Skeletal muscle satellite cell (primary cell): ENCODE data around the gene GPR146.

Experiments
- H3K27me3 ChIP-seq: 2 replicates; pipeline ENCODE4 v1.7.0; 2013; ENCODE audit warnings: low read length; ENCODE audit not compliant: control insufficient read depth, insufficient read depth
- H3K36me3 ChIP-seq: 2 replicates; pipeline ENCODE4 v1.7.0; 2013; ENCODE audit warnings: mild to moderate bottlenecking, control low read depth, low read length; ENCODE audit not compliant: insufficient read depth
- H3K4me1 ChIP-seq: 2 replicates; pipeline ENCODE4 v1.7.0; 2013; ENCODE audit warnings: low read length; ENCODE audit not compliant: control insufficient read depth, insufficient read depth
- H3K4me2 ChIP-seq: 2 replicates; pipeline ENCODE4 v1.7.0; 2013; ENCODE audit warnings: mild to moderate bottlenecking, low read length
- H3K4me3 ChIP-seq: 2 replicates; pipeline ENCODE4 v1.7.0; 2013; ENCODE audit warnings: low read length
- H3K9ac ChIP-seq: 2 replicates; pipeline ENCODE4 v1.7.0; 2013; ENCODE audit warnings: mild to moderate bottlenecking, low read depth, low read length, moderate library complexity
- H3K9me3 ChIP-seq: replicated peaks from 2 replicates; pipeline ENCODE4 v1.7.0; 2013; ENCODE audit warnings: mild to moderate bottlenecking, control low read depth, low read length

Gene GPR146

GRCh38 chr7:1021931-1022330 lies 22.4 kb upstream of the GPR146 start:
- Histone ChIP-seq H3K9ac (no peak overlapping the region), H3K9me3 (no peaks in the 10 kb centered on the region), H3K27me3 (no peaks in the 10 kb centered on the region), H3K4me3 (no peak overlapping the region), H3K4me1 (peaks cover 5% of the 10 kb centered on the region), H3K36me3 (peaks cover 32% of the 10 kb centered on the region), H3K4me2 (no peak overlapping the region)

- no peaks in the 10 kb centered on the region for H3K9me3 ChIP-seq
- H3K4me1 ChIP-seq: peaks cover 9% of the 10 kb centered on the region
- H3K4me3 ChIP-seq: no peak overlapping the region
- H3K36me3 ChIP-seq: peaks cover 32% of the 10 kb centered on the region
- no peaks in the 10 kb centered on the region for H3K27me3 ChIP-seq
- H3K4me2 ChIP-seq: no peak overlapping the region
- H3K9ac ChIP-seq: no peak overlapping the region
These were observed 22.0 kb upstream of the GPR146 start for GRCh38 chr7:1022356-1022755.

GRCh38 chr7:1022801-1023465 lies 21.4 kb upstream of the GPR146 start:
- Histone ChIP-seq H3K27me3 (no peaks in the 10 kb centered on the region), H3K4me1 (peaks cover 13% of the 10 kb centered on the region), H3K36me3 (peaks cover 32% of the 10 kb centered on the region)

GRCh38 chr7:1024331-1024841 lies 20.0 kb upstream of the GPR146 start:
- H3K4me3 ChIP-seq: no peak overlapping the region
- H3K4me1 ChIP-seq: peaks cover 18% of the 10 kb centered on the region
- H3K27me3 ChIP-seq: no peaks in the 10 kb centered on the region
- no peaks in the 10 kb centered on the region for H3K9me3 ChIP-seq
- H3K36me3 ChIP-seq: peaks cover 32% of the 10 kb centered on the region
- no peak overlapping the region for H3K9ac ChIP-seq
- no peak overlapping the region for H3K4me2 ChIP-seq

More at GRCh38 chr7:1022801-1023465, 21.4 kb upstream of the GPR146 start:
- H3K9ac ChIP-seq: no peak overlapping the region
- H3K4me2 ChIP-seq: no peak overlapping the region
- no peak overlapping the region for H3K4me3 ChIP-seq
- no peaks in the 10 kb centered on the region for H3K9me3 ChIP-seq

- Histone ChIP-seq H3K4me1 (peaks cover 20% of the 10 kb centered on the region), H3K4me2 (no peak overlapping the region), H3K36me3 (peaks cover 32% of the 10 kb centered on the region), H3K27me3 (no peaks in the 10 kb centered on the region), H3K9ac (no peak overlapping the region), H3K4me3 (no peak overlapping the region), H3K9me3 (no peaks in the 10 kb centered on the region)
These were observed 19.2 kb upstream of the GPR146 start for GRCh38 chr7:1024876-1025742.

- no peak overlapping the region for H3K9ac ChIP-seq
- H3K36me3 ChIP-seq: peaks cover 29% of the 10 kb centered on the region
- no peaks in the 10 kb centered on the region for H3K27me3 ChIP-seq
- H3K9me3 ChIP-seq: no peaks in the 10 kb centered on the region
- no peak overlapping the region for H3K4me3 ChIP-seq
- H3K4me2 ChIP-seq: peak overlapping the region; percentile 98
- peaks cover 20% of the 10 kb centered on the region for H3K4me1 ChIP-seq
These were observed 18.4 kb upstream of the GPR146 start for GRCh38 chr7:1025743-1026581.

- peak overlapping the region; percentile 89 for H3K9ac ChIP-seq
- peak overlapping the region; percentile 88 for H3K4me3 ChIP-seq
- no peaks in the 10 kb centered on the region for H3K9me3 ChIP-seq
- peak overlapping the region; percentile 98 for H3K4me2 ChIP-seq
- H3K4me1 ChIP-seq: peaks cover 20% of the 10 kb centered on the region
- H3K27me3 ChIP-seq: no peaks in the 10 kb centered on the region
- peaks cover 25% of the 10 kb centered on the region for H3K36me3 ChIP-seq
These were observed 17.6 kb upstream of the GPR146 start for GRCh38 chr7:1026721-1027161.

- no peaks in the 10 kb centered on the region for H3K9me3 ChIP-seq
- peaks cover 20% of the 10 kb centered on the region for H3K4me1 ChIP-seq
- H3K9ac ChIP-seq: peak overlapping the region; percentile 89
- no peaks in the 10 kb centered on the region for H3K27me3 ChIP-seq
- H3K4me3 ChIP-seq: peak overlapping the region; percentile 88
- peak overlapping the region; percentile 98 for H3K4me2 ChIP-seq
- peaks cover 22% of the 10 kb centered on the region for H3K36me3 ChIP-seq
These were observed 16.9 kb upstream of the GPR146 start for GRCh38 chr7:1027242-1028043.

- H3K4me2 ChIP-seq: peak overlapping the region; percentile 98
- peaks cover 20% of the 10 kb centered on the region for H3K4me1 ChIP-seq
These were observed 16.1 kb upstream of the GPR146 start for GRCh38 chr7:1028044-1028770.

More at GRCh38 chr7:1028044-1028770, 16.1 kb upstream of the GPR146 start:
- Histone ChIP-seq H3K4me3 (peak overlapping the region; percentile 88), H3K9ac (peak overlapping the region; percentile 89), H3K27me3 (no peaks in the 10 kb centered on the region), H3K36me3 (peaks cover 22% of the 10 kb centered on the region), H3K9me3 (no peaks in the 10 kb centered on the region)
